Activated CD8-positive, alpha-beta T cell treated with anti-CD3 and anti-CD28 coated beads for 36 hours (primary cell): ENCODE data around the gene PLET1. TPM values are rescaled to one million over a fixed set of nuclear protein-coding genes. Genes with fewer than 3 reads are reported as not detected.

ENCODE experiments used
- ATAC-seq: fragments of 200-7000 bp; cut with Tn5 transposase; one replicate; pipeline ENCODE4 v1.10.0; 2021; ENCODE audit warnings: mild to moderate bottlenecking, moderate library complexity
- CTCF ChIA-PET: fragments of 350-600 bp; sonication (Branson Sonifier 250); formaldehyde crosslinking; loops from one replicate; lab custom pipeline; 2021; ENCODE audit warnings: antibody characterized with exemption; lab: Charles Lee
- POLR2A ChIA-PET: fragments of 350-600 bp; sonication (Branson Sonifier 250); formaldehyde crosslinking; loops from one replicate; lab custom pipeline; 2021; ENCODE audit warnings: antibody characterized with exemption; lab: Charles Lee
- DNase-seq: peaks from one replicate; pipeline ENCODE4 v3.0.0-alpha.2; 2020
- H3K27ac Mint-ChIP-seq: one replicate; pipeline ENCODE4 v1.8.0; 2021; ENCODE audit warnings: mild to moderate bottlenecking, mixed read lengths
- H3K27me3 Mint-ChIP-seq: one replicate; pipeline ENCODE4 v1.8.0; 2021; ENCODE audit warnings: mixed read lengths
- H3K36me3 Mint-ChIP-seq: one replicate; pipeline ENCODE4 v1.8.0; 2021; ENCODE audit warnings: low read depth, mixed read lengths
- H3K4me1 Mint-ChIP-seq: one replicate; pipeline ENCODE4 v1.8.0; 2021; ENCODE audit warnings: low read depth, mixed read lengths
- H3K4me3 Mint-ChIP-seq: one replicate; pipeline ENCODE4 v1.8.0; 2021; ENCODE audit warnings: mild to moderate bottlenecking, moderate library complexity, mixed read lengths
- H3K9me3 Mint-ChIP-seq: one replicate; pipeline ENCODE4 v1.8.0; 2021; ENCODE audit warnings: mixed read lengths
- CTCF ChIP-seq: fragments of 200-600 bp; IDR thresholded peaks from one replicate; pipeline ENCODE4 v1.8.0; 2022; ENCODE audit warnings: antibody characterized with exemption, mild to moderate bottlenecking
- intact Hi-C: fragments of 100-400 bp; cut with micrococcal nuclease; formaldehyde crosslinking; loops from one replicate; pipeline ENCODE4 v1.10.0; 2022
- total RNA-seq, 2 experiments: library from RNA; stranded (reverse); gene quantifications; one replicate each; pipeline ENCODE4 v1.2.3, GENCODE V29; 2021

The PLET1 gene
- total RNA-seq, 2 experiments from 2014 or later = not detected

- DNase-seq (no peak), ATAC-seq (no peak)
- peaks cover 1% of the 10 kb centered on the region for H3K27me3 Mint-ChIP-seq
- intact Hi-C loops = no loop called here
- H3K4me3 Mint-ChIP-seq = peak overlapping the region; percentile 70
- H3K36me3 Mint-ChIP-seq = peaks cover 15% of the 10 kb centered on the region
- no peaks in the 10 kb centered on the region for H3K9me3 Mint-ChIP-seq
- H3K27ac Mint-ChIP-seq = peak overlapping the region; percentile 95
- peaks cover 15% of the 10 kb centered on the region for H3K4me1 Mint-ChIP-seq
- ChIA-PET CTCF (interaction anchor here (5.1 kb wide), 1 partner anchor 55 kb away, joined by 37 read pairs; no protein-coding TSS in a partner anchor), POLR2A (interaction anchor here (1.2 kb wide), 1 partner anchor 62 kb away, joined by 3 read pairs; no protein-coding TSS in a partner anchor)
- TF ChIP-seq CTCF = no peak
These were observed 35.0 kb downstream of the PLET1 start for GRCh38 chr11:112225753-112226061.

GRCh38 chr11:112223754-112224532, 36.7 kb downstream of the PLET1 start:
- H3K4me3 Mint-ChIP-seq = no peak overlapping the region
- H3K27ac Mint-ChIP-seq = no peak overlapping the region
- ChIA-PET CTCF (interaction anchor here (7.7 kb wide), 1 partner anchor 56 kb away, joined by 208 read pairs; no protein-coding TSS in a partner anchor), POLR2A (no interaction called here)
- H3K36me3 Mint-ChIP-seq = peaks cover 3% of the 10 kb centered on the region
- TF ChIP-seq CTCF = no peak
- DNase-seq = no peak
- peaks cover 20% of the 10 kb centered on the region for H3K4me1 Mint-ChIP-seq
- no peaks in the 10 kb centered on the region for H3K9me3 Mint-ChIP-seq
- H3K27me3 Mint-ChIP-seq = peaks cover 1% of the 10 kb centered on the region
- ATAC-seq = no peak
- intact Hi-C loops = no loop called here

GRCh38 chr11:112223121-112223520, 37.5 kb downstream of the PLET1 start:
- no peaks in the 10 kb centered on the region for H3K9me3 Mint-ChIP-seq
- no peak overlapping the region for H3K4me3 Mint-ChIP-seq
- H3K27me3 Mint-ChIP-seq = peaks cover 1% of the 10 kb centered on the region
- POLR2A ChIA-PET = interaction anchor here (0.6 to 0.7 kb wide), 2 partner anchors 46 to 118 kb away, joined by 3 read pairs; no protein-coding TSS in a partner anchor
- no peak for ATAC-seq
- CTCF ChIA-PET = interaction anchor here (1.2 to 7.7 kb wide), 2 partner anchors 57 to 332 kb away, joined by 4 to 208 read pairs; no protein-coding TSS in a partner anchor
- TF ChIP-seq CTCF = no peak
- peaks cover 16% of the 10 kb centered on the region for H3K4me1 Mint-ChIP-seq
- intact Hi-C loops = no loop called here
- no peak for DNase-seq
- H3K36me3 Mint-ChIP-seq = no peaks in the 10 kb centered on the region
- no peak overlapping the region for H3K27ac Mint-ChIP-seq

GRCh38 chr11:112222303-112222702, 38.4 kb downstream of the PLET1 start:
- no peak for DNase-seq
- ChIA-PET POLR2A (interaction anchor here (0.7 kb wide), 1 partner anchor 46 kb away, joined by 3 read pairs; no protein-coding TSS in a partner anchor), CTCF (interaction anchor here (0.9 to 7.7 kb wide), 3 partner anchors 58 to 333 kb away, joined by 4 to 208 read pairs (median 4); no protein-coding TSS in a partner anchor)
- Mint-ChIP-seq H3K27ac (no peak overlapping the region), H3K4me1 (peaks cover 10% of the 10 kb centered on the region), H3K4me3 (no peak overlapping the region), H3K36me3 (no peaks in the 10 kb centered on the region), H3K27me3 (peaks cover 1% of the 10 kb centered on the region), H3K9me3 (no peaks in the 10 kb centered on the region)
- TF ChIP-seq CTCF = no peak
- intact Hi-C loops = no loop called here
- ATAC-seq = no peak

GRCh38 chr11:112221274-112221835, 39.3 kb downstream of the PLET1 start:
- DNase-seq = no peak
- ATAC-seq = no peak
- Mint-ChIP-seq H3K27me3 (peaks cover 1% of the 10 kb centered on the region), H3K4me1 (peaks cover 8% of the 10 kb centered on the region), H3K4me3 (no peak overlapping the region), H3K9me3 (no peaks in the 10 kb centered on the region), H3K36me3 (no peaks in the 10 kb centered on the region), H3K27ac (no peak overlapping the region)
- ChIA-PET POLR2A (interaction anchor here (0.7 kb wide), 1 partner anchor 49 kb away, joined by 3 read pairs; no protein-coding TSS in a partner anchor), CTCF (interaction anchor here (0.8 to 7.7 kb wide), 7 partner anchors 31 to 367 kb away, joined by 3 to 208 read pairs (median 3); no protein-coding TSS in a partner anchor)
- intact Hi-C loops = no loop called here
- TF ChIP-seq CTCF = no peak
